H1 (cell line): ENCODE measurements around the gene HUWE1. TPM values are rescaled to one million over a fixed set of nuclear protein-coding genes. Genes with fewer than 3 reads are reported as not detected.

Experiments used
- KDM1A ChIP-seq: fragments of 200-600, 300-600 bp; sonication (generic); IDR thresholded peaks from 2 replicates; pipeline ENCODE4 v1.7.1; 2016; ENCODE audit warnings: mild to moderate bottlenecking, low read length, borderline replicate concordance
- NANOG ChIP-seq: IDR thresholded peaks from 2 replicates; pipeline ENCODE4 v1.6.1; 2011; ENCODE audit warnings: low read length, low read depth, mild to moderate bottlenecking, inconsistent platforms; ENCODE audit not compliant: insufficient read depth, poor library complexity, severe bottlenecking
- SP4 ChIP-seq: IDR thresholded peaks from 2 replicates; pipeline ENCODE4 v1.6.1; 2012; ENCODE audit warnings: low read length, inconsistent platforms
- SUZ12 ChIP-seq: fragments of 200-600 bp; sonication (generic); IDR thresholded peaks from 2 replicates; pipeline ENCODE4 v1.6.1; 2012; ENCODE audit warnings: mild to moderate bottlenecking, inconsistent platforms, low read length, moderate library complexity, mixed read lengths
- TBP ChIP-seq: IDR thresholded peaks from 2 replicates; pipeline ENCODE4 v1.6.1; 2011; ENCODE audit warnings: low read depth, low read length, improper control_type of control experiment
- polyA plus RNA-seq, 7 experiments: library from polyadenylated mRNA; depleted of rRNA in 3 of 7; stranded (reverse) in 5 of 7; unstranded in 2 of 7; fragments of >200 nt in 5 of 7; fragments of 200-250 nt in 2 of 7; gene quantifications; 1 replicate in 5 of 7; 2 replicates in 1 of 7; 4 replicates in 1 of 7; pipeline versions ENCODE4 v1.2.1 to v1.2.3, GENCODE V29; 2011 to 2013; ENCODE audit warnings: missing spikeins in 2 of 7, mixed read lengths in 2 of 7
- total RNA-seq: library from RNA; stranded (reverse); fragmentation: NEBNext Ultra II Directional; extraction: Animal tissue kit (Norgen Biotek cat#: 25700); gene quantifications from 2 replicates; pipeline ENCODE4 v1.2.1, GENCODE V29; 2021
- TF ChIP-seq, protein P1 (sequence below): fragments of 300-600 bp; sonication (generic); IDR thresholded peaks from 2 replicates; pipeline ENCODE4 v1.7.1; 2012; ENCODE audit warnings: low read length, moderate library complexity, mild to moderate bottlenecking, inconsistent platforms; ENCODE audit not compliant: insufficient replicate concordance
- TF ChIP-seq, protein P2 (sequence below): IDR thresholded peaks from 2 replicates; pipeline ENCODE4 v1.6.1; 2011; ENCODE audit warnings: low read length, improper control_type of control experiment

HUWE1 gene
- total and polyA plus RNA-seq, 2 of the 8 experiments (the other 6 are each of a cell fraction or from before 2014, with no cell fraction given), result 114 to 252 TPM

DNA sequence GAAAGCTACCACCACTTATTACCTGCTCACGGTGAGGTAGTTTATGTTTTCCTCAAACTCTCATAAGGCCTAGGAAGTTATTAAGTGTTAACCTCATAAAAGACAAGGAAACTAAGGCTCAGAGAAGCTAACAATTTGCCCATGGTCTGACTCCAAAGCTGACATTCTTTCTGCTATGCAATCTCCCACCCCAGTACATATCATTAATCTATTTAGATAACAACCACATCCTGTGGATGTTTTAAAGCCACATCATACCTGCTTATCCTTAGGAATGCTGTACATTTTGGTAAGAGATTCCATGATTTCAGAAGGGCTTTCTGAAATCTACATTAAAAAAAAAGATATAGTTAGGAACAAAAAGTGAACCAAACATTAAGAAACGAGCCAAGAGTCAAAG lies 55.4 kb downstream of the HUWE1 start (continued):
- TF ChIP-seq, protein P1, sequence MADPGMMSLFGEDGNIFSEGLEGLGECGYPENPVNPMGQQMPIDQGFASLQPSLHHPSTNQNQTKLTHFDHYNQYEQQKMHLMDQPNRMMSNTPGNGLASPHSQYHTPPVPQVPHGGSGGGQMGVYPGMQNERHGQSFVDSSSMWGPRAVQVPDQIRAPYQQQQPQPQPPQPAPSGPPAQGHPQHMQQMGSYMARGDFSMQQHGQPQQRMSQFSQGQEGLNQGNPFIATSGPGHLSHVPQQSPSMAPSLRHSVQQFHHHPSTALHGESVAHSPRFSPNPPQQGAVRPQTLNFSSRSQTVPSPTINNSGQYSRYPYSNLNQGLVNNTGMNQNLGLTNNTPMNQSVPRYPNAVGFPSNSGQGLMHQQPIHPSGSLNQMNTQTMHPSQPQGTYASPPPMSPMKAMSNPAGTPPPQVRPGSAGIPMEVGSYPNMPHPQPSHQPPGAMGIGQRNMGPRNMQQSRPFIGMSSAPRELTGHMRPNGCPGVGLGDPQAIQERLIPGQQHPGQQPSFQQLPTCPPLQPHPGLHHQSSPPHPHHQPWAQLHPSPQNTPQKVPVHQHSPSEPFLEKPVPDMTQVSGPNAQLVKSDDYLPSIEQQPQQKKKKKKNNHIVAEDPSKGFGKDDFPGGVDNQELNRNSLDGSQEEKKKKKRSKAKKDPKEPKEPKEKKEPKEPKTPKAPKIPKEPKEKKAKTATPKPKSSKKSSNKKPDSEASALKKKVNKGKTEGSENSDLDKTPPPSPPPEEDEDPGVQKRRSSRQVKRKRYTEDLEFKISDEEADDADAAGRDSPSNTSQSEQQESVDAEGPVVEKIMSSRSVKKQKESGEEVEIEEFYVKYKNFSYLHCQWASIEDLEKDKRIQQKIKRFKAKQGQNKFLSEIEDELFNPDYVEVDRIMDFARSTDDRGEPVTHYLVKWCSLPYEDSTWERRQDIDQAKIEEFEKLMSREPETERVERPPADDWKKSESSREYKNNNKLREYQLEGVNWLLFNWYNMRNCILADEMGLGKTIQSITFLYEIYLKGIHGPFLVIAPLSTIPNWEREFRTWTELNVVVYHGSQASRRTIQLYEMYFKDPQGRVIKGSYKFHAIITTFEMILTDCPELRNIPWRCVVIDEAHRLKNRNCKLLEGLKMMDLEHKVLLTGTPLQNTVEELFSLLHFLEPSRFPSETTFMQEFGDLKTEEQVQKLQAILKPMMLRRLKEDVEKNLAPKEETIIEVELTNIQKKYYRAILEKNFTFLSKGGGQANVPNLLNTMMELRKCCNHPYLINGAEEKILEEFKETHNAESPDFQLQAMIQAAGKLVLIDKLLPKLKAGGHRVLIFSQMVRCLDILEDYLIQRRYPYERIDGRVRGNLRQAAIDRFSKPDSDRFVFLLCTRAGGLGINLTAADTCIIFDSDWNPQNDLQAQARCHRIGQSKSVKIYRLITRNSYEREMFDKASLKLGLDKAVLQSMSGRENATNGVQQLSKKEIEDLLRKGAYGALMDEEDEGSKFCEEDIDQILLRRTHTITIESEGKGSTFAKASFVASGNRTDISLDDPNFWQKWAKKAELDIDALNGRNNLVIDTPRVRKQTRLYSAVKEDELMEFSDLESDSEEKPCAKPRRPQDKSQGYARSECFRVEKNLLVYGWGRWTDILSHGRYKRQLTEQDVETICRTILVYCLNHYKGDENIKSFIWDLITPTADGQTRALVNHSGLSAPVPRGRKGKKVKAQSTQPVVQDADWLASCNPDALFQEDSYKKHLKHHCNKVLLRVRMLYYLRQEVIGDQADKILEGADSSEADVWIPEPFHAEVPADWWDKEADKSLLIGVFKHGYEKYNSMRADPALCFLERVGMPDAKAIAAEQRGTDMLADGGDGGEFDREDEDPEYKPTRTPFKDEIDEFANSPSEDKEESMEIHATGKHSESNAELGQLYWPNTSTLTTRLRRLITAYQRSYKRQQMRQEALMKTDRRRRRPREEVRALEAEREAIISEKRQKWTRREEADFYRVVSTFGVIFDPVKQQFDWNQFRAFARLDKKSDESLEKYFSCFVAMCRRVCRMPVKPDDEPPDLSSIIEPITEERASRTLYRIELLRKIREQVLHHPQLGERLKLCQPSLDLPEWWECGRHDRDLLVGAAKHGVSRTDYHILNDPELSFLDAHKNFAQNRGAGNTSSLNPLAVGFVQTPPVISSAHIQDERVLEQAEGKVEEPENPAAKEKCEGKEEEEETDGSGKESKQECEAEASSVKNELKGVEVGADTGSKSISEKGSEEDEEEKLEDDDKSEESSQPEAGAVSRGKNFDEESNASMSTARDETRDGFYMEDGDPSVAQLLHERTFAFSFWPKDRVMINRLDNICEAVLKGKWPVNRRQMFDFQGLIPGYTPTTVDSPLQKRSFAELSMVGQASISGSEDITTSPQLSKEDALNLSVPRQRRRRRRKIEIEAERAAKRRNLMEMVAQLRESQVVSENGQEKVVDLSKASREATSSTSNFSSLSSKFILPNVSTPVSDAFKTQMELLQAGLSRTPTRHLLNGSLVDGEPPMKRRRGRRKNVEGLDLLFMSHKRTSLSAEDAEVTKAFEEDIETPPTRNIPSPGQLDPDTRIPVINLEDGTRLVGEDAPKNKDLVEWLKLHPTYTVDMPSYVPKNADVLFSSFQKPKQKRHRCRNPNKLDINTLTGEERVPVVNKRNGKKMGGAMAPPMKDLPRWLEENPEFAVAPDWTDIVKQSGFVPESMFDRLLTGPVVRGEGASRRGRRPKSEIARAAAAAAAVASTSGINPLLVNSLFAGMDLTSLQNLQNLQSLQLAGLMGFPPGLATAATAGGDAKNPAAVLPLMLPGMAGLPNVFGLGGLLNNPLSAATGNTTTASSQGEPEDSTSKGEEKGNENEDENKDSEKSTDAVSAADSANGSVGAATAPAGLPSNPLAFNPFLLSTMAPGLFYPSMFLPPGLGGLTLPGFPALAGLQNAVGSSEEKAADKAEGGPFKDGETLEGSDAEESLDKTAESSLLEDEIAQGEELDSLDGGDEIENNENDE, result no peak
- TF ChIP-seq, protein P2, sequence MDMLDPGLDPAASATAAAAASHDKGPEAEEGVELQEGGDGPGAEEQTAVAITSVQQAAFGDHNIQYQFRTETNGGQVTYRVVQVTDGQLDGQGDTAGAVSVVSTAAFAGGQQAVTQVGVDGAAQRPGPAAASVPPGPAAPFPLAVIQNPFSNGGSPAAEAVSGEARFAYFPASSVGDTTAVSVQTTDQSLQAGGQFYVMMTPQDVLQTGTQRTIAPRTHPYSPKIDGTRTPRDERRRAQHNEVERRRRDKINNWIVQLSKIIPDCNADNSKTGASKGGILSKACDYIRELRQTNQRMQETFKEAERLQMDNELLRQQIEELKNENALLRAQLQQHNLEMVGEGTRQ, result no peak
- TF ChIP-seq SP4 (no peak), TBP (no peak), SUZ12 (no peak), NANOG (no peak), KDM1A (no peak)
